Left lung (tissue), 10 donors: ENCODE measurements around the gene PISD. TPM values are rescaled to one million over a fixed set of nuclear protein-coding genes. Genes with fewer than 3 reads are reported as not detected.

Experiments
- ATAC-seq: fragments of 200-7000 bp; cut with Tn5 transposase; one replicate; pipeline ENCODE4 v1.9.1; 2020; ENCODE audit warnings: moderate library complexity
- DNase-seq, 4 donors: peaks; one replicate each; pipeline ENCODE4 v3.0.0-alpha.2; 2013 to 2020
- H3K27ac ChIP-seq, 2 donors: fragments of 200-600 bp; sonication (generic) in 1 of 2; one replicate each; pipeline versions ENCODE4 v1.5.0 to v1.8.0; 2020 to 2021
- H3K27me3 ChIP-seq, 2 donors: fragments of 200-600 bp; sonication (generic) in 1 of 2; one replicate each; pipeline versions ENCODE4 v1.5.0 to v1.8.0; 2020 to 2021
- H3K36me3 ChIP-seq, 2 donors: fragments of 200-600 bp; sonication (generic) in 1 of 2; one replicate each; pipeline versions ENCODE4 v1.5.0 to v1.8.0; 2020 to 2021
- H3K4me1 ChIP-seq, 2 donors: fragments of 200-600 bp; one replicate each; pipeline ENCODE4 v1.8.0; 2021
- H3K4me3 ChIP-seq, 2 donors: fragments of 200-600 bp; sonication (generic) in 1 of 2; one replicate each; pipeline versions ENCODE4 v1.5.0 to v1.8.0; 2020 to 2021; ENCODE audit warnings: mild to moderate bottlenecking in 1 of 2
- H3K9me3 ChIP-seq, 2 donors: fragments of 200-600 bp; sonication (generic) in 1 of 2; one replicate each; pipeline versions ENCODE4 v1.5.0 to v1.8.0; 2020 to 2021
- CTCF ChIP-seq, 2 donors: fragments of 200-600 bp; sonication (generic) in 1 of 2; IDR thresholded peaks; one replicate each; pipeline versions ENCODE4 v1.5.0 to v1.8.0; 2021; ENCODE audit warnings: antibody characterized with exemption in 2 of 2
- intact Hi-C, 2 donors: fragments of 100-400 bp; cut with DNase I; formaldehyde crosslinking; loops; one replicate each; pipeline versions ENCODE4 v1.11.2 to v1.14.2; 2022
- polyA plus RNA-seq, 6 donors: library from polyadenylated mRNA; unstranded; fragments of 120-200 nt; gene quantifications; one replicate each; pipeline ENCODE4 v1.2.1, GENCODE V29; 2013; ENCODE audit not compliant: insufficient read length in 6 of 6
- total RNA-seq, 2 donors: library from RNA; stranded (reverse); fragmentation: NEBNext Ultra II Directional; extraction: Animal tissue kit (Norgen Biotek cat#: 25700); gene quantifications; one replicate each; pipeline ENCODE4 v1.2.1, GENCODE V29; 2021
- donor health status: DM: no; HTN: yes; CAD: no.
- donor health status: DM: no; HTN: no; CAD: no.

PISD gene
- total and polyA plus RNA-seq, 8 donors: 22.6 to 60.5 (median 29.0) TPM

- Histone ChIP-seq H3K4me3 (no peak overlapping the region), H3K9me3 (no peaks in the 10 kb centered on the region), H3K27me3 (no peaks in the 10 kb centered on the region), H3K4me1 (peaks cover 2 to 28% of the 10 kb centered on the region in 2 donors), H3K36me3 (peaks cover 0 to 89% of the 10 kb centered on the region in 2 donors), H3K27ac (no peak overlapping the region)
- no peak for TF ChIP-seq CTCF (IDR thresholded peaks at IDR 0.05)
- intact Hi-C loops: no loop called here
- DNase-seq (no peak), ATAC-seq (no peak)
These were observed 41.1 kb downstream of the PISD start for GRCh38 chr22:31620756-31621480.

GRCh38 chr22:31619611-31620300 is 42.3 kb downstream of the PISD start:
- H3K4me3 ChIP-seq: no peak overlapping the region
- no peaks in the 10 kb centered on the region for H3K9me3 ChIP-seq
- intact Hi-C loops: no loop called here
- peaks cover 0 to 26% of the 10 kb centered on the region in 2 donors for H3K4me1 ChIP-seq
- ATAC-seq: no peak
- no peak for TF ChIP-seq CTCF (IDR thresholded peaks at IDR 0.05)
- H3K36me3 ChIP-seq: peaks cover 0 to 78% of the 10 kb centered on the region in 2 donors
- H3K27ac ChIP-seq: no peak overlapping the region
- H3K27me3 ChIP-seq: no peaks in the 10 kb centered on the region
- no peak for DNase-seq

- no peak for TF ChIP-seq CTCF (IDR thresholded peaks at IDR 0.05)
- peaks cover 0 to 73% of the 10 kb centered on the region in 2 donors for H3K36me3 ChIP-seq
- H3K27ac ChIP-seq: no peak overlapping the region
- H3K27me3 ChIP-seq: no peaks in the 10 kb centered on the region
- DNase-seq: no peak
- peaks cover 0 to 29% of the 10 kb centered on the region in 2 donors for H3K4me1 ChIP-seq
- ATAC-seq: no peak
- H3K4me3 ChIP-seq: no peak overlapping the region
- H3K9me3 ChIP-seq: no peaks in the 10 kb centered on the region
- intact Hi-C loops: no loop called here
These were observed 43.4 kb downstream of the PISD start for GRCh38 chr22:31618471-31619176.

GRCh38 chr22:31618057-31618456 is 44.0 kb downstream of the PISD start:
- intact Hi-C loops: no loop called here
- no peaks in the 10 kb centered on the region for H3K9me3 ChIP-seq
- peaks cover 0 to 27% of the 10 kb centered on the region in 2 donors for H3K4me1 ChIP-seq
- H3K4me3 ChIP-seq: no peak overlapping the region
- H3K36me3 ChIP-seq: peaks cover 0 to 67% of the 10 kb centered on the region in 2 donors
- ATAC-seq: no peak
- H3K27me3 ChIP-seq: no peaks in the 10 kb centered on the region
- DNase-seq: no peak
- no peak for TF ChIP-seq CTCF (IDR thresholded peaks at IDR 0.05)
- H3K27ac ChIP-seq: no peak overlapping the region
